ENCODE results near the gene RBM17. TPM values are rescaled to one million over a fixed set of nuclear protein-coding genes. Genes with fewer than 3 reads are reported as not detected.

The RBM17 gene
- total and polyA plus RNA-seq, 10 of the 15 experiments (the other 5 are each of a cell fraction or from before 2014, with no cell fraction given) = 28.4 to 181 (median 83.9) TPM

GRCh38 chr10:6080417-6080973 lies 8.3 kb upstream of the RBM17 start:
- no peaks in the 10 kb centered on the region; the same call in 2 of the 3 replicates for H3K9me3 ChIP-seq (replicated peaks; ENCODE audit: control insufficient read depth, insufficient read depth, low read length)
- ATAC-seq = no peak
- FAIRE-seq = no peak
- CTCF ChIA-PET = interaction anchor here (0.6 to 2.1 kb wide), 2 partner anchors 42 to 66 kb away, joined by 3 to 17 read pairs; no protein-coding TSS in a partner anchor
- H3K36me3 ChIP-seq (ENCODE audit: control insufficient read depth in 2 of 2, insufficient read depth in 2 of 2, low read length in 1 of 2) = no peaks in the 10 kb centered on the region
- no peak overlapping the region for H3K4me3 ChIP-seq
- SMC1A ChIA-PET (ENCODE audit: uncharacterized antibody, unreplicated experiment) = interaction anchor here (1.0 to 3.0 kb wide), 5 partner anchors 8 to 71 kb away, joined by 3 to 13 read pairs (median 6); no protein-coding TSS in a partner anchor
- no peaks in the 10 kb centered on the region for H3K4me1 ChIP-seq (ENCODE audit: control insufficient read depth, insufficient read depth, low read length)
- no peak overlapping the region for H3K27ac ChIP-seq (ENCODE audit: control insufficient read depth, insufficient read depth)
- H2AFZ ChIP-seq (ENCODE audit: control insufficient read depth, low read depth, low read length) = no peak overlapping the region
- peaks cover 0 to 6% of the 10 kb centered on the region in 2 experiments; a peak in 2 of 4 replicates for H3K27me3 ChIP-seq (replicated peaks in 1 of 2; ENCODE audit: control insufficient read depth in 2 of 2, insufficient read depth in 2 of 2, low read length in 1 of 2)
- no peak for TF ChIP-seq ESRRA (IDR thresholded peaks at IDR 0.05; ENCODE audit: low read length)
- peak; percentile 62; the same call in 1 of the 2 replicates for TF ChIP-seq ZBTB40 (IDR thresholded peaks at IDR 0.05; ENCODE audit: borderline replicate concordance)
- no peak for TF ChIP-seq BHLHE40 (IDR thresholded peaks at IDR 0.05; ENCODE audit: borderline replicate concordance in 1 of 2, low read depth in 2 of 2, low read length in 1 of 2)
- TF ChIP-seq CBX3 (IDR thresholded peaks at IDR 0.05; ENCODE audit: borderline replicate concordance, low read depth) = no peak
- peak; percentile 72 for TF ChIP-seq SPI1 (IDR thresholded peaks at IDR 0.05; ENCODE audit: borderline replicate concordance, insufficient read depth, low read depth, low read length)
- H3K4me2 ChIP-seq (ENCODE audit: control insufficient read depth, insufficient read depth) = no peak overlapping the region
- no peak for DNase-seq (ENCODE audit: low read depth, low spot score)
- in situ Hi-C loops (cut with MboI) (loop anchor here (5.0 kb wide), 1 partner anchor 68 kb away; no protein-coding TSS in a partner anchor), intact Hi-C loops (cut with micrococcal nuclease; ENCODE audit: unreplicated experiment) (no loop called here)
- POLR2A ChIA-PET = interaction anchor here (1.2 kb wide), 1 partner anchor 18 kb away, joined by 4 read pairs; the partner anchor contains the start of gene IL2RA
- no peaks in the 10 kb centered on the region for H4K20me1 ChIP-seq (ENCODE audit: control insufficient read depth, insufficient read depth)
- WGBS (ENCODE audit: insufficient coverage, insufficient replicate concordance, low lambda C conversion rate, missing lambda C conversion rate) = 13% methylated on average over 4 of the region's 4 CpGs
- no peak overlapping the region for H3K9ac ChIP-seq (ENCODE audit: control insufficient read depth, insufficient read depth, low read length)
- no TSS peak for BruUV-seq (replicated peaks)
- RAD21 ChIA-PET (ENCODE audit: unreplicated experiment) = no interaction called here
- H3K79me2 ChIP-seq (ENCODE audit: control insufficient read depth, insufficient read depth, low read length) = no peaks in the 10 kb centered on the region
